Lower leg skin (tissue), 4 donors: ENCODE measurements around the gene DSCAML1. TPM values are rescaled to one million over a fixed set of nuclear protein-coding genes. Genes with fewer than 3 reads are reported as not detected.

Source experiments
- DNase-seq, 2 donors: peaks; one replicate each; pipeline ENCODE4 v3.0.0-alpha.2; 2019; ENCODE audit warnings: low spot score in 2 of 2
- H3K4me3 ChIP-seq: fragments of 200-600 bp; sonication (generic); 2 replicates; pipeline ENCODE4 v1.5.1; 2017; ENCODE audit warnings: mild to moderate bottlenecking, low read depth; ENCODE audit not compliant: poor library complexity, severe bottlenecking
- POLR2A ChIP-seq, 2 donors: fragments of 450-650 bp; IDR thresholded peaks; one replicate each; pipeline ENCODE4 v1.6.1; 2016 to 2017; ENCODE audit warnings: antibody characterized with exemption in 2 of 2, mild to moderate bottlenecking in 1 of 2, moderate library complexity in 1 of 2
- WGBS, 2 donors: methylation state at CpG; one replicate each; pipeline ENCODE4 v1.1.5; 2018; 5-methylcytosine and 5-hydroxymethylcytosine counted together
- intact Hi-C: fragments of 100-400 bp; cut with DNase I; formaldehyde crosslinking; loops from one replicate; pipeline ENCODE4 v1.15.0; 2023; ENCODE audit warnings: low total_unique reads
- total RNA-seq, 4 donors: library from RNA; depleted of rRNA; stranded (reverse); fragments of >200 nt; gene quantifications; one replicate each; pipeline ENCODE4 v1.1.0, GENCODE V29; 2016
- TF ChIP-seq, protein P1 (sequence below), 3 donors: fragments of 450-650 bp; IDR thresholded peaks; one replicate each; pipeline ENCODE4 v1.5.1; 2016; ENCODE audit warnings: antibody characterized with exemption in 3 of 3, mild to moderate bottlenecking in 3 of 3, moderate library complexity in 2 of 3

DSCAML1 gene
- total RNA-seq, 4 donors from 2014 or later: 0.07 to 0.13 (median 0.08) TPM

DNA sequence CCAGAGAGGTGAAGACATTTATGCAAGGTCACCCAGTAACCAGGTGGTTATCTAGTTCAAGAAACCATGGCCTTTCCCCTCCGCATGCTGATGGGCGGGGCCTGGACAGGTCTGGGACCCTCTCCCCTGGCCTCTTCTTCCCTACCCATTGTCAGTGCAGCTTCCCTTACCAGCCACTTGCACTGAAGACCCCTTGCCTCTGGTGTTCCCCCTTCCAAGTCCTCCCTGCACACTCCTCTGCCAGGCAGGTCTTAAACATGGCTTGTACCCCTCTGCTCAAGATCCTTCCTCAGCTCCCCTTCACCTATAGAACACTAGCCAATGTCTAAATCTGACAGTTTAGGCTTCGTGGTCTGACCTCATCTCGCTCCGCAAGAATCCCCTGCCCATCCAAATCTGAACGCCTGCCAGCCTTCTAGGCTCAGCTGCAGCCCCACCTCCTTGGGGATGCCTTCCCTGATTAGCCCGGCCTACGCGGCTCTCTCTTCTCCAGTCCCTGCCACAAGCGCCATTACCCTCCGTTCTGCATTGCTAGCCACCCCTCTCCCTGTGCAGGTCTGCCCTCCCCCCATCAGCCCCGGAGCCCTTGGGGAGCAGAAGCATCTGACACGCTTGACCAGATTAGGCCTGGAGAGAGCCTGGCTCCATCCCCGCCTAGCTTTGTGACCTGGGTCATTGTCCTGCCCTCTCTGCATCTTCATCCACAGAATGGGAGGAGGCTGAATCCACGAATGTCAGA is 213.8 kb downstream of the DSCAML1 start:
- no peak overlapping the region for H3K4me3 ChIP-seq
- WGBS, 2 donors: 52 to 55% methylated on average over 15 of the region's 15 CpGs
- DNase-seq: peak in 1 of 2 donors; percentile 76
- intact Hi-C loops: no loop called here
- TF ChIP-seq, protein P1, sequence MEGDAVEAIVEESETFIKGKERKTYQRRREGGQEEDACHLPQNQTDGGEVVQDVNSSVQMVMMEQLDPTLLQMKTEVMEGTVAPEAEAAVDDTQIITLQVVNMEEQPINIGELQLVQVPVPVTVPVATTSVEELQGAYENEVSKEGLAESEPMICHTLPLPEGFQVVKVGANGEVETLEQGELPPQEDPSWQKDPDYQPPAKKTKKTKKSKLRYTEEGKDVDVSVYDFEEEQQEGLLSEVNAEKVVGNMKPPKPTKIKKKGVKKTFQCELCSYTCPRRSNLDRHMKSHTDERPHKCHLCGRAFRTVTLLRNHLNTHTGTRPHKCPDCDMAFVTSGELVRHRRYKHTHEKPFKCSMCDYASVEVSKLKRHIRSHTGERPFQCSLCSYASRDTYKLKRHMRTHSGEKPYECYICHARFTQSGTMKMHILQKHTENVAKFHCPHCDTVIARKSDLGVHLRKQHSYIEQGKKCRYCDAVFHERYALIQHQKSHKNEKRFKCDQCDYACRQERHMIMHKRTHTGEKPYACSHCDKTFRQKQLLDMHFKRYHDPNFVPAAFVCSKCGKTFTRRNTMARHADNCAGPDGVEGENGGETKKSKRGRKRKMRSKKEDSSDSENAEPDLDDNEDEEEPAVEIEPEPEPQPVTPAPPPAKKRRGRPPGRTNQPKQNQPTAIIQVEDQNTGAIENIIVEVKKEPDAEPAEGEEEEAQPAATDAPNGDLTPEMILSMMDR (IDR thresholded peaks at IDR 0.05): no peak
- no peak for TF ChIP-seq POLR2A (IDR thresholded peaks at IDR 0.05)

DNA sequence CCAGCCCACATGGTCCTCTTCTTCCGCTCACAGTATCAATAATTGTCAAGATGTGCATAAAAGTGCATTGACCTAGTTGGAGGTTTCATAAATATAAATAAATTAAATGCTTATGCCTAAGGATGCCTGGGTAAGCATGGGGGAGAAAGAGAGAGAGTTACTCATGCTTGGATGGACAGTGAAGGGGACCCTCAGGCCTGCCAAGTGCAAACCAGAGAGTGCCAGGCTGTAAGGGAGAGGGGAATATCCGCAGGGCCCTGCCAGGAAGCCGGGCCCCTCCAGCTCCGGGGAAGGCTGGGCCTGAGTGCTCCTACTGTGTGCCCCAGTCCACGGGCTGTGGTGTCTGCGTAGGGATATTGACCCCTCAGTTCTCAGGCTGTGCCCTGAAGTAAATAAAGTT is 214.6 kb downstream of the DSCAML1 start:
- TF ChIP-seq, protein P1 (IDR thresholded peaks at IDR 0.05): no peak
- no peak for TF ChIP-seq POLR2A (IDR thresholded peaks at IDR 0.05)
- H3K4me3 ChIP-seq: no peak overlapping the region
- WGBS, 2 donors: 86 to 91% methylated on average over 6 of the region's 6 CpGs
- DNase-seq: peak in 1 of 2 donors; percentile 68
- intact Hi-C loops: no loop called here

DNA sequence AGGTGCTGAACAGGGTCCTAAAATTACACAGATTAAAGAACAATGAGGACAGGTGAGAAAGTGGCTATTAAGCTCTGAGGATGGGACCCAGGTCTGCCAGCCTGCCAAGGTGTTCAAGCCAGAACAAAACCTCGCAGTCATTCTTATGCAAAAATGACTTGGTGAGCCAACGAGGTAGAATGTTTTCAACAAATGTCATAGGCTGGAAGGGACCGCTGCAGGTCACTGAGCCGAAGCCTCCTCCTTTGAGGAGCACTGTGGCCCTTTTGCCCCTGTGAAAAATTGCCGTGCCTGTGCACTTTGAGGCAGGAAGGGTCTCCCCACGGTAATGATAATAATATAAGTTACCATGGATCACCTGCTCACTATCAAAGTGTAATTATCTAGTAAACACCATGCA is 216.2 kb downstream of the DSCAML1 start:
- intact Hi-C loops: no loop called here
- 57 to 73% methylated on average over 6 of the region's 6 CpGs for WGBS, 2 donors
- no peak overlapping the region for H3K4me3 ChIP-seq
- DNase-seq: peak in 1 of 2 donors; percentile 52
- TF ChIP-seq, protein P1 (IDR thresholded peaks at IDR 0.05): no peak
- no peak for TF ChIP-seq POLR2A (IDR thresholded peaks at IDR 0.05)

DNA sequence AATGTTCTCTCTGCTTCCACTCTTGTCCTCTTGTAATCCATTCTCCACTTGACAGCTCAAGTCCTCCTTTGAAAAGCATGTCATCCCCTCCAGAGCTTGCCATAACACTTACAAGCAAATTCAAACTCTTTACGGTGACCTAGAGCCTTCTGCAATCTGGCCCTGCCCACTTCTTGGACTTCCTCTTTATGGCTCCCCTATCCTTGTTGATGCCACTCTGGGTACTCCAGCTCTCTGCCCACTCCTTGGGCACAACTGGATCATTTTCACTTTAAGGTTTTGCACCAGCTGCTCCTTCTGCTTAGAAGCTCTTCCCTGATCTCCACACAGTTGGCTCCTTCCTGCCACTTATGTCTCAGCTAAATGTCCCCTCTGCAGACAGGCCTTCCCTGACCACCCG is 217.9 kb downstream of the DSCAML1 start:
- 78 to 85% methylated on average over 2 of the region's 2 CpGs for WGBS, 2 donors

DNA sequence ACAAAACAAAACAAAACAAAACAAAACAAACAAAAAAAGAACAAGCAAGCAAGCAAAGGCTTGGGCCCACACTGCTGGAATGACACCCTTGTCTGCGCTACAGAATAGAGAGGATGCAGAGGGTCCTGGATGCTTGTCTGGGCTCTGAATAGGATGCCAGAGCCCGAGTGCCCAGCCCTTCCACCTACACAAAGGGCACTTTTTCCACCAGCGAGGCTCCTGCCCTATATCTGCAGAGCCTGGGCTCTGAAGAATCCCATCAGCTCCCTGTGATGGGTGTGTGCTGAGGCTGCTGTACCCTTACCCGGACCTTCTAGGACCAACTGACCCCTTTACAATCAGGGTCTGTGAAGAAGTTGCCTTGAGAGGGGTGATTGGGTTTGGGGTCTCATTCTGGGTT is 221.2 kb downstream of the DSCAML1 start:
- TF ChIP-seq, protein P1 (IDR thresholded peaks at IDR 0.05): no peak
- TF ChIP-seq POLR2A (IDR thresholded peaks at IDR 0.05): no peak
- peak in 1 of 2 donors; percentile 49 for DNase-seq
- intact Hi-C loops: no loop called here
- WGBS, 2 donors: 86 to 92% methylated on average over 4 of the region's 4 CpGs
- H3K4me3 ChIP-seq: no peak overlapping the region

More for the DNA sequence above, 217.9 kb downstream of the DSCAML1 start:
- TF ChIP-seq POLR2A (IDR thresholded peaks at IDR 0.05): no peak
- TF ChIP-seq, protein P1 (IDR thresholded peaks at IDR 0.05): no peak
- intact Hi-C loops: no loop called here
- DNase-seq: peak in 1 of 2 donors; percentile 15
- no peak overlapping the region for H3K4me3 ChIP-seq
